Lower leg skin (tissue), 4 donors: ENCODE measurements around the gene MACROH2A2. TPM values are rescaled to one million over a fixed set of nuclear protein-coding genes. Genes with fewer than 3 reads are reported as not detected.

ENCODE experiments used
- DNase-seq, 2 donors: peaks; one replicate each; pipeline ENCODE4 v3.0.0-alpha.2; 2019; ENCODE audit warnings: low spot score in 2 of 2
- H3K4me3 ChIP-seq: fragments of 200-600 bp; sonication (generic); 2 replicates; pipeline ENCODE4 v1.5.1; 2017; ENCODE audit warnings: mild to moderate bottlenecking, low read depth; ENCODE audit not compliant: poor library complexity, severe bottlenecking
- POLR2A ChIP-seq, 2 donors: fragments of 450-650 bp; IDR thresholded peaks; one replicate each; pipeline ENCODE4 v1.6.1; 2016 to 2017; ENCODE audit warnings: antibody characterized with exemption in 2 of 2, mild to moderate bottlenecking in 1 of 2, moderate library complexity in 1 of 2
- WGBS, 2 donors: methylation state at CpG; one replicate each; pipeline ENCODE4 v1.1.5; 2018; 5-methylcytosine and 5-hydroxymethylcytosine counted together
- intact Hi-C: fragments of 100-400 bp; cut with DNase I; formaldehyde crosslinking; loops from one replicate; pipeline ENCODE4 v1.15.0; 2023; ENCODE audit warnings: low total_unique reads
- total RNA-seq, 4 donors: library from RNA; depleted of rRNA; stranded (reverse); fragments of >200 nt; gene quantifications; one replicate each; pipeline ENCODE4 v1.1.0, GENCODE V29; 2016
- TF ChIP-seq, protein P1 (sequence below), 3 donors: fragments of 450-650 bp; IDR thresholded peaks; one replicate each; pipeline ENCODE4 v1.5.1; 2016; ENCODE audit warnings: antibody characterized with exemption in 3 of 3, mild to moderate bottlenecking in 3 of 3, moderate library complexity in 2 of 3

Gene MACROH2A2
- 10 to 100 TPM; 11.0 to 15.4 (median 12.8) TPM for total RNA-seq

DNA sequence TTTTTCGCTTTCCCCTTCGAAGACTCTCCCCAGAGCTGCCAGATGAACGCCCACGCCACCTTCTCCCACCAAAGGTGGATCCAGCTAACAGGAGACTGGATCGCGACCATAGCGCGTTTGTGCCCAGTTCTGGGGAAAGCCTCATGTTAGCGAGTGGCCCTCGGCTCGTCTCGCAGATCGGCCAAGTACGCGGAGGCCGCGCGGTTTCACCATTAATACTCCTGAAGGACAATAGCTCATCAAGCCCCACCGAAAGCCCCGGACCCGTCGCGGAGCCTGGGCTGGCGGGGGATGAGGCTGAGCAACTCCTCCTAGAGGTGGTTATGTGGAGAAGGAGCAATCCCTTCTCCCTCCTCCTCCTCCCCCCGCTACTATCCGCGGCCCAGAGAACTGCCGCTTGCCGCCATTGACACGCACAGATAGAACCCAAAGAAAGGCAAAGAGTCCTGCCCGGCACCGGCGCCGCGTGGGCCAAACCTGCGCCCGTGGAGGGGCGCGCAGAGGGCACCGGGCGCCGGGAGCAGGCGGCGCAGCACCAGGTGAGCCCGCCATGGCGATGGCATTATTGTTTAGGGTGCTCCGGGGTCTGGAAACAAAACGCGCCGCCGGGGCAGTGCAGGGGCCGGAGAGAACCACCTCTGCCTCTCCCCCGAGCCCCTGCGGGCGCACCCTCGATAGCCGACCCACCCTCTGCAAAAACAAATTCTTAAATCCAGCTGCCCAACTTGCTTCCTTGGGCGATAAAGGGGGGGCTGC is at the start of gene MACROH2A2:
Gene MACROH2A2, plus strand, starts transcription at position 385 of the 756 bp plus-strand sequence. CDS start 22,813 bp downstream, outside the sequence.
- no peak for TF ChIP-seq POLR2A (IDR thresholded peaks at IDR 0.05)
- TF ChIP-seq, protein P1, sequence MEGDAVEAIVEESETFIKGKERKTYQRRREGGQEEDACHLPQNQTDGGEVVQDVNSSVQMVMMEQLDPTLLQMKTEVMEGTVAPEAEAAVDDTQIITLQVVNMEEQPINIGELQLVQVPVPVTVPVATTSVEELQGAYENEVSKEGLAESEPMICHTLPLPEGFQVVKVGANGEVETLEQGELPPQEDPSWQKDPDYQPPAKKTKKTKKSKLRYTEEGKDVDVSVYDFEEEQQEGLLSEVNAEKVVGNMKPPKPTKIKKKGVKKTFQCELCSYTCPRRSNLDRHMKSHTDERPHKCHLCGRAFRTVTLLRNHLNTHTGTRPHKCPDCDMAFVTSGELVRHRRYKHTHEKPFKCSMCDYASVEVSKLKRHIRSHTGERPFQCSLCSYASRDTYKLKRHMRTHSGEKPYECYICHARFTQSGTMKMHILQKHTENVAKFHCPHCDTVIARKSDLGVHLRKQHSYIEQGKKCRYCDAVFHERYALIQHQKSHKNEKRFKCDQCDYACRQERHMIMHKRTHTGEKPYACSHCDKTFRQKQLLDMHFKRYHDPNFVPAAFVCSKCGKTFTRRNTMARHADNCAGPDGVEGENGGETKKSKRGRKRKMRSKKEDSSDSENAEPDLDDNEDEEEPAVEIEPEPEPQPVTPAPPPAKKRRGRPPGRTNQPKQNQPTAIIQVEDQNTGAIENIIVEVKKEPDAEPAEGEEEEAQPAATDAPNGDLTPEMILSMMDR (IDR thresholded peaks at IDR 0.05), result no peak
- DNase-seq, result peak; percentile 19 to 88
- WGBS, 2 donors, result 1% methylated on average over 33 to 43 of the region's 58 CpGs
- peak within 1 kb of the TSS; percentile 48 for H3K4me3 ChIP-seq
- intact Hi-C loops, result no loop called here

DNA sequence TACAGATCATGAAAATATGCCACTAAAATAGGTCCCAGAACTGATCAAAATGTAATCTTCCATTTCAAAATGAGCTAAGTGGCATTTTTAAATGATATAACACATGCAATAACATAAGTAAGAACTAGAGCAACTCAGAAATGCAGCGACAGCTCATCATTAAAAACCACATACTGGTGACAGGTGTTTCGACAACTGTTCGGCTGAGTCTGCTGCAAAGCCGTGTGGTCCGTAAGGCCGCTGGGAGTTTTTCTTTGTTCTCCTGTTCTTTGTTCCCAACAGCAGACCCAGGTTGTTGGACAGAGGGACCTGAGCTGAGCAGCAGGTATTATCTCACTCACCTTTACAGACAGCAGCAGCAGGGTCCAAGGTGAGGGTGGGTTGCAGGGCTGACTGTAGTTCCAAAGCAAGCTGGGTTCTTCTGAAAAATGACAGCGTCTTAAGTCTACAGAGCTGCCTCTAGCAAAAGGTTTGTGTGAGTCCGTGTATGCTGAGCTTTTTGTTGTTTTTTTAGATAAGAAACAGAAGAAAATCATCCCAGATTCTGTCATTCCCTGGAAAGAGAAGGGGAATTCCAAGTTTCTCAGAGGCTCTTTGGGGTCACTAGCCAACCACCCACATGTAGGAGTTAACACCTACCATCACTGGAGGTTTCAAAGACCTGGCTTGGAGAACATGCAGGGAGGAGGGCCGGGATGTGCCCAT is 45.4 kb upstream of the MACROH2A2 start:
- intact Hi-C loops, result no loop called here
- no peak overlapping the region for H3K4me3 ChIP-seq
- 77 to 78% methylated on average over 9 of the region's 9 CpGs for WGBS, 2 donors
- no peak for DNase-seq
- no peak for TF ChIP-seq POLR2A (IDR thresholded peaks at IDR 0.05)
- TF ChIP-seq, protein P1 (IDR thresholded peaks at IDR 0.05), result no peak

DNA sequence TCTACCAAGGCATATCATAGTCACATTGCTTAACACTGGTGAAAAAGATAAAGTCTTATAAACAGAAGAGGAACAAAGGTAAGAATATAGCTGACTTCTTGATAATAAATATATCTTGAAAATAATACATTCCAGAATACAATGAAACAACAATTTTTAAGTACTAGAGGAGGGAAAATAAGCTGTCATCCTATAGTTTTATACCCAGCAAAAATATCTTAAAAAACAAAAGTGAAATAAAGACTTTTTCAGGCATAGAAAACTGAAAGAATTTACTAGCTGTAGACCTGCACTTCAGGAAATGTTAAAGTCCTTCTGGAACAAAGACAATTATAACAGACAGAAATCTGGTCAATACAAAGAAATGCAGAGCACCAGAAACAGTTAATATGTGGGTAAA is 21.4 kb upstream of the MACROH2A2 start:
- no peak for TF ChIP-seq POLR2A (IDR thresholded peaks at IDR 0.05)
- TF ChIP-seq, protein P1 (IDR thresholded peaks at IDR 0.05), result no peak
- intact Hi-C loops, result no loop called here
- H3K4me3 ChIP-seq, result no peak overlapping the region
- DNase-seq, result no peak

DNA sequence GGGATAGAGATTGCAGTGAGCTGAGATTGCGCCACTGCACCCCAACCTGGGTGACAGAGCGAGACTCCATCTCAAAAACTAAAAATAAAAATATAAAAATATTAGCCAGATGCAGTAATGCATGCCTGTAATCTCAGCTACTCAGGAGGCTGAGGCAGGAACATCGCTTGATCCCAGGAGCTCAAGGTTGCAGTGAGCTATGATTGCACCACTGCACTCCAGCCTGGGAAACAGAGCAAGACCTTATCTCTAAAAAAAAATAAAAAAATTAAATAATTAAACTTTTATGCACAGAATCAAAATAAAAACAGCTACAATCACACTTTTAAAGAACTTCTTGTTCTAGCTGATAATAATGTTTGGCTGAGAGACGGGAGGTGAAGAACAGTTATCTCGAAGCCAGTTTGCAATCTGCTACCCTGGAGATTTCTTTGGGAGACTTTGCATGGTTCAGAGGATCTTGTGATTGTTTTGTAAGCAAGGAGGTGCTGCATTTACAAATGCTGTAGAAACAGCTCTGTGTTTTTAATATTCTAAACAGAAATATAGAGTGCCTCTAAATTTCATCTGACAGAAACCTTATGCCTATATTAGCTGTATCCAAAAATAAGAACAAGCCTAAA is 19.9 kb upstream of the MACROH2A2 start:
- WGBS, 2 donors, result 91 to 92% methylated on average over 5 of the region's 5 CpGs
- H3K4me3 ChIP-seq, result no peak overlapping the region
- no peak for DNase-seq

DNA sequence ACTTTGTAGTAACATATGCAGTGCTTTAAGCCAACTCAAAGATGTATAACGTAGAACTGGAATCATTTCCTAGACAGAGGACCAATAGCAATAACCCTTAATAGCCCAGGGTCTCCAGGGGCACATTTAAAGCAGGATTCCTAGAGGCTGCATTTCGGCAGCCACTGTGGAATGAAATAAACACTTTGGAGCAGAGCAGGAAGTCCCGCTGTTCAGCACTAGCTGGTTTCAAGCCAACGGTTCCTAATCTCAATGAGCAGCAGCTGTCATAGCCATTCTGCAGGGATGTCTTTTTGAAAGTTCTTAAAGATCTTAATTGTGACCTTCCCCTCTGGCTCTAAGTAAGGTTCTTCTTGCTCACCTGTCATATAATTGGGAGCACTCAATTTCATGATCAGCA is 18.4 kb upstream of the MACROH2A2 start:
- no peak for DNase-seq
- TF ChIP-seq, protein P1 (IDR thresholded peaks at IDR 0.05), result no peak
- no peak for TF ChIP-seq POLR2A (IDR thresholded peaks at IDR 0.05)
- WGBS, 2 donors, result 17 to 22% methylated on average over 4 of the region's 4 CpGs
- intact Hi-C loops, result no loop called here
- no peak overlapping the region for H3K4me3 ChIP-seq

More for the DNA sequence above, 19.9 kb upstream of the MACROH2A2 start:
- TF ChIP-seq, protein P1 (IDR thresholded peaks at IDR 0.05), result no peak
- TF ChIP-seq POLR2A (IDR thresholded peaks at IDR 0.05), result no peak
- intact Hi-C loops, result no loop called here
